ENCODE results near the gene FAM169A.
"Not testable (repeated sequence)": the region's sequence is repeated elsewhere in the genome, so short reads cannot be mapped to it uniquely, and the experiment has no call there.

The FAM169A gene

GRCh38 chr5:74865804-74866595 is at the start of gene FAM169A:
FAM169A (minus strand) TSS chr5:74866387; CDS start chr5:74841676, 24,711 bp downstream.
- peak; percentile 7 to 39 (median 24) for DNase-seq

GRCh38 chr5:74915488-74915887 is 49.3 kb upstream of the FAM169A start:
- DNase-seq: no peak

GRCh38 chr5:74911421-74911820 is 45.2 kb upstream of the FAM169A start:
- not testable (repeated sequence) for DNase-seq

GRCh38 chr5:74909888-74910287 is 43.7 kb upstream of the FAM169A start:
- DNase-seq: not testable (repeated sequence)

GRCh38 chr5:74908237-74908636 is 42.0 kb upstream of the FAM169A start:
- not testable (repeated sequence) for DNase-seq

GRCh38 chr5:74904713-74905112 is 38.5 kb upstream of the FAM169A start:
- DNase-seq: not testable (repeated sequence)

- peak in 1 of 4 experiments; percentile 2 for DNase-seq
Measured at GRCh38 chr5:74903165-74903787, 37.1 kb upstream of the FAM169A start.

- DNase-seq: no peak
Measured at GRCh38 chr5:74897049-74897448, 30.9 kb upstream of the FAM169A start.

GRCh38 chr5:74895906-74896305 is 29.7 kb upstream of the FAM169A start:
- DNase-seq: no peak

GRCh38 chr5:74894351-74894750 is 28.2 kb upstream of the FAM169A start:
- no peak for DNase-seq

- no peak for DNase-seq
Measured at GRCh38 chr5:74892921-74893320, 26.7 kb upstream of the FAM169A start.

- DNase-seq: no peak
Measured at GRCh38 chr5:74889523-74890105, 23.4 kb upstream of the FAM169A start.

- no peak for DNase-seq
Measured at GRCh38 chr5:74888117-74888516, 21.9 kb upstream of the FAM169A start.

- no peak for DNase-seq
Measured at GRCh38 chr5:74885170-74885569, 19.0 kb upstream of the FAM169A start.

GRCh38 chr5:74882379-74883134 is 16.4 kb upstream of the FAM169A start:
- DNase-seq: not testable (repeated sequence)

GRCh38 chr5:74877624-74878304 is 11.6 kb upstream of the FAM169A start:
- no peak for DNase-seq

GRCh38 chr5:74875994-74876791 is 10.0 kb upstream of the FAM169A start:
- DNase-seq: no peak

GRCh38 chr5:74873525-74874249 is 7.5 kb upstream of the FAM169A start:
- no peak for DNase-seq

GRCh38 chr5:74870299-74871067 is 4.3 kb upstream of the FAM169A start:
- no peak for DNase-seq

GRCh38 chr5:74869414-74869813 is 3.2 kb upstream of the FAM169A start:
- DNase-seq: not testable (repeated sequence)
